C1 segment of cervical spinal cord (tissue), 14 donors: ENCODE measurements around the gene NSFL1C.

Experiments
- DNase-seq, 14 donors: peaks; one replicate each; lab custom pipeline; 2025; lab: John Stamatoyannopoulos, UW

Gene NSFL1C

GRCh38 chr20:1484438-1485116 is 17.9 kb upstream of the NSFL1C start:
- DNase-seq: no peak

- no peak for DNase-seq
Measured at GRCh38 chr20:1479831-1480595, 13.4 kb upstream of the NSFL1C start.

GRCh38 chr20:1478566-1478965 is 11.9 kb upstream of the NSFL1C start:
- no peak for DNase-seq

- DNase-seq: no peak
Measured at GRCh38 chr20:1477896-1478490, 11.3 kb upstream of the NSFL1C start.

- no peak for DNase-seq
Measured at GRCh38 chr20:1474817-1475603, 8.4 kb upstream of the NSFL1C start.

- DNase-seq: no peak
Measured at GRCh38 chr20:1474325-1474724, 7.7 kb upstream of the NSFL1C start.

- no peak for DNase-seq
Measured at GRCh38 chr20:1473246-1474220, 6.9 kb upstream of the NSFL1C start.

- no peak for DNase-seq
Measured at GRCh38 chr20:1472556-1473245, 6.1 kb upstream of the NSFL1C start.

- no peak for DNase-seq
Measured at GRCh38 chr20:1471242-1471641, 4.6 kb upstream of the NSFL1C start.

- DNase-seq: peak in 6 of 14 donors; percentile 1 to 34 (median 14)
Measured at GRCh38 chr20:1469925-1470571, 3.4 kb upstream of the NSFL1C start.

- no peak for DNase-seq
Measured at GRCh38 chr20:1469306-1469905, 2.8 kb upstream of the NSFL1C start.

- no peak for DNase-seq
Measured at GRCh38 chr20:1468117-1468624, 1.5 kb upstream of the NSFL1C start.

- peak in 5 of 14 donors; percentile 24 to 51 (median 30) for DNase-seq
Measured at GRCh38 chr20:1467355-1468116, 887 bp upstream of the NSFL1C start.

- DNase-seq: no peak
Measured at GRCh38 chr20:1467082-1467354, 369 bp upstream of the NSFL1C start.

- no peak for DNase-seq
Measured at GRCh38 chr20:1465470-1466210, 1.0 kb downstream of the NSFL1C start.

- no peak for DNase-seq
Measured at GRCh38 chr20:1463971-1464570, 2.6 kb downstream of the NSFL1C start.

- DNase-seq: no peak
Measured at GRCh38 chr20:1462834-1463233, 3.8 kb downstream of the NSFL1C start.
